HG02840 (cell line): ENCODE results near the gene ARRB2.
"Not testable (repeated sequence)": the region's sequence is repeated elsewhere in the genome, so short reads cannot be mapped to it uniquely, and the experiment has no call there.

ENCODE experiments used
- ATAC-seq: cut with Tn5 transposase; IDR thresholded peaks from one replicate; pipeline ENCODE4 v1.9.1; 2021; ENCODE audit warnings: mild to moderate bottlenecking, moderate library complexity, moderate number of reproducible peaks; ENCODE audit not compliant: unreplicated experiment, low FRiP score

Gene ARRB2

DNA sequence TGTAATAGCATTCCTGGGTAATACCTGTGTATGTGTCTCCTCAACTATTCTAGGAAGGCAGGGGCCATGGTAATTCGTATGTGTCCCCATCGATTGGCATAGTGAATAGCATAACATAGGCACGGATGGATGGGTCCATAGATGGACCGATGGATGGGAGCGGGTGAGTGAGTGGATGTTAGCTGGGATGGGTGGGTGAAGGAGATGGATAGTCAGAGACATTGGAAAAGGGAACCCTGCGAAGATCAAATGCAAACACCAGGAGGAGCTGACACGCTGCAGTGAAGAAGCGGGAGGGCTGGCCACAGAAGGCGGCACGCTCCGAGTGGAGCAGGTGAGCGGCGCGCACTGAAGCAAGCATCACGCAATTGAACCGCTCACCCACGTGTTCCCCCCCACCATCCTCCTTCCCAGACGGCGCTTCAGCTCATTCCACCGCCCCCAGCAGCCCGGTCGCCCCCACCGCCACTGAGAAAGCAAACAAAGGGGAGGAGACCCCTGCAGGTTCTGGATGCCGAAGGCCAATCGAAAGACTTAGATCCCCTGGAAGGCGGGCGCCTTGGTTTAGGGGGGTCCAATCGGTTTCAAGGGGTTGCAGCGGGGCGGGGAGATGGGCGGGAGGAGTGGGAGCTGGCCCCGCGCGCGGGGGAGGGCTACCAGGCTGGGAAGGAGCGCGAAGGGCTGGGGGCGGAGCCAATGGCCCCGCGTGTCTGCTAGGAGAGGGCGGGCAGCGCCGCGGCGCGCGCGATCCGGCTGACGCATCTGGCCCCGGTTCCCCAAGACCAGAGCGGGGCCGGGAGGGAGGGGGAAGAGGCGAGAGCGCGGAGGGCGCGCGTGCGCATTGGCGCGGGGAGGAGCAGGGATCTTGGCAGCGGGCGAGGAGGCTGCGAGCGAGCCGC lies at the start of gene ARRB2:
Gene ARRB2 (plus strand): TSS at position 839 of the 899 bp plus-strand sequence. CDS start 90 bp downstream, outside the sequence.
- ATAC-seq = peak; percentile 83

GRCh38 chr17:4663711-4664110 lies 46.7 kb upstream of the ARRB2 start:
- no peak for ATAC-seq

GRCh38 chr17:4664230-4664629 lies 46.2 kb upstream of the ARRB2 start:
- ATAC-seq = no peak

GRCh38 chr17:4665027-4665426 lies 45.4 kb upstream of the ARRB2 start:
- no peak for ATAC-seq

GRCh38 chr17:4666296-4666695 lies 44.1 kb upstream of the ARRB2 start:
- ATAC-seq = no peak

- ATAC-seq = no peak
Observed at GRCh38 chr17:4667166-4667565, 43.3 kb upstream of the ARRB2 start.

DNA sequence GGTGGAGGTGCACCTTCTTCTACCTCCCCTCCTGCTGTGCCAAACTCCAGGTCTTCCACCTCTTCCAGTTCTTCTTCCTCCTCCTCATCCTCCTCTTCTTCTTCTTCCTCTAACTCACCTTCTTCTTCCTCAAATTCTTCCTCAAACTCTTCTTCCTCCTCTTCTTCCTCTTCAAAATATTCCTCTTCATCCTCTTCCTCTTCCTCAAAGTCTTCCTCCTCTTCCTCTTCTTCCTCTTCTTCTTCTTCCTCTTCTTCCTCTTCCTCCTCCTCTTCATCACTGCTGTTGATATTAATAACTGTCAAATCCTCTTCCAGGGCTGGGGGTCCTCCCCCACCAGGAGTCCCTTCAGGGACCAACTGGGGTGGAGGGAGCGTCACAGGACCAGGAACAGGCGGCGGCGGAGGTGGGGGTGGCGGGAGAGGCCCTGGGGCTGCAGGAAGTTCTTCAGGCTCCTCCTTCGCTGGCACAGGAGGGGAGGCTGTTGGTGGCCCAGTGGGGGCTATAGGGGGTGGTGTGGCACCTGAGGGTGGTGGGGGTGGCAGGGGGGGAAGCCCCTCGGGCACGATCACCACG lies 38.3 kb upstream of the ARRB2 start:
- ATAC-seq = no peak

DNA sequence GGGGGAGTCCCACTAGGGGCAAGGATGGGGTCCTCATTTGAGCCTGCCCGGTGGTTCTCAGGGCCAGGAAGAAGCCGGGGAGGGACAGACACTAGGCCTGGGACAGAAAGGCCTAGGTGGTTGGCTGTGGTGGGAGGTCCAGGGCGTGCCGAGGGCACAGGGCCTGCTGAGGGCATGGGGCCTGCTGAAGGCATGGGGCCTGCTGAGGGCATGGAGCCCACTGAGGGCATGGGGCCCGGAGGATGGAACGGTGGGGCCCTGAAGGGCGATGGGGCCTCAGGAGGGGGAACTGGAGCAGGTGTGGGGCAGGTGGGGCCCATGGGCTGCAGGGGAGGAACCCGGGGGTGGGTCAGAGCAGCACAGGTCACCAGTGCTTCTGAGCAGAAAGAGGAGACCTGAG lies 37.7 kb upstream of the ARRB2 start:
- no peak for ATAC-seq

DNA sequence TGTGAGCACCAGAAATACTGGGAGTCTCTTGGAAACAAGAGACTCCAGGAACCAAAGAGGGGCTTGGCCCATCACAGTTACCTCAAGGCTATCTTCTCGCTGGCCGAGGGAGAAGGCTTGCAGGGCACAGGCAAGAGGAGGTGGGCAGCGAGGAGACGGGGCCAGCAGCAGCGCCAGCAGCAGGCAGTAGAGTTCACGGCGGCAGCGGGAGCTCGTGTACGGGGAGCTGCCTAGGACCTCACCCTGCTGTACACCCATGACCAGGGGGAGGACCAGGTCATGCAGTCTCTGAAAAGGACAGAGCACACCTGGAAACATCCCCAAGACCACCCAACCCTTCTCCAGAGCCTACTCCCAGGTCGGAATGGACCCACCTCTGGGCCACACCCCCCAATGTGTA lies 37.3 kb upstream of the ARRB2 start:
- no peak for ATAC-seq

GRCh38 chr17:4673986-4674684 lies 36.3 kb upstream of the ARRB2 start:
- no peak for ATAC-seq

DNA sequence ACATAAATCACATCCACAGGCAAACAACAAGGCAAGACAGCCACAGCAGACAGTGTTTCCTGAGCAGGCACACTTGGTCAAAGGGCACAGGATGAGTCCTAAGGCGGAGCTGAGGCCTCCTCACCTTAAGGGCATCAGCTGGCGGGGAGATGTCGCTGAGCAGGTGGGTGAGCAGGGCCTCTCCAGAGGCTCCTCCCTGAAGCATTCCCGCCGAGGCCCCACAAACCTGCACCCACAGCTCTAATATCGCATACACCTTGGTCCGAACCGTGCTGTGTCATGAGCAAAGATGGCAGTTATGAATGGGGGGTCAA lies 35.8 kb upstream of the ARRB2 start:
- ATAC-seq = no peak

DNA sequence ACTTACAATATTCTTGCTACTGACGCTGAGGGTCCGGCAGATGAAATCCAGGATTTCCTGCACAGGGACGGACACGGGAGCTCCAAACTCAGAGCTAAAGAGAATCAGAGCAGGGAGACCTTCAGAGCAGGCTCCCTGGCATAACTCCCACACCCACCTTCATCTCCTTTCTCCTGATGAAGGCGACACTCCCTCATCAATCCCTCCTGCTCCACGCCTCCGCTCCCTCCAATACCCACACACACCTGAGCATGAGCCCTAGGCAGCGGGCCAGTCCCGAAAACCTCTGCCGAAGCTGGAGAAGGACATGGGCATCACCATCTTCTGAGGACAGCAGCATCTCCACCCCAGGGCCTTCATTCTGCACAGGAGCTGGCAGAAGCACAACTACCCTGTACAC lies 34.6 kb upstream of the ARRB2 start:
- ATAC-seq = no peak

GRCh38 chr17:4676791-4677190 lies 33.6 kb upstream of the ARRB2 start:
- ATAC-seq = no peak

- no peak for ATAC-seq
Observed at GRCh38 chr17:4678448-4679026, 31.9 kb upstream of the ARRB2 start.

- ATAC-seq = no peak
Observed at GRCh38 chr17:4679658-4680057, 30.8 kb upstream of the ARRB2 start.

GRCh38 chr17:4683739-4684138 lies 26.7 kb upstream of the ARRB2 start:
- ATAC-seq = not testable (repeated sequence)

DNA sequence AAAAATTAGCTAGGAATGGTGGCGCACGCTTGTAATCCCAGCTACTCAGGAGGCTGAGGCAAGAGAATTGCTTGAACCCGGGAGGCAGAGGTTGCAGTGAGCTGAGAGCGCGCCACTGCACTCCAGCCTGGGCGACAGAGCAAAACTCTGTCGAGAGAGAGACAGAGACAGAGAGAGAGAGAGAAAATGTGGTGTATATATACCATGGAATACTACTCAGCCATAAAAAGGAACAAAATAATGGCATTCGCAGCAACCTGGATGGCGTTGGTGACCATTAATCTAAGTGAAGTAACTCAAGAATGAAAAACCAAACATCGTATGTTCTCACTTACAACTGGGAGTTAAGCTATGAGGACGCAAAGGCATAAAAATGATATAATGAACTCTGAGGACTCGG lies 20.6 kb upstream of the ARRB2 start:
- not testable (repeated sequence) for ATAC-seq

- no peak for ATAC-seq
Observed at GRCh38 chr17:4690745-4691144, 19.7 kb upstream of the ARRB2 start.

DNA sequence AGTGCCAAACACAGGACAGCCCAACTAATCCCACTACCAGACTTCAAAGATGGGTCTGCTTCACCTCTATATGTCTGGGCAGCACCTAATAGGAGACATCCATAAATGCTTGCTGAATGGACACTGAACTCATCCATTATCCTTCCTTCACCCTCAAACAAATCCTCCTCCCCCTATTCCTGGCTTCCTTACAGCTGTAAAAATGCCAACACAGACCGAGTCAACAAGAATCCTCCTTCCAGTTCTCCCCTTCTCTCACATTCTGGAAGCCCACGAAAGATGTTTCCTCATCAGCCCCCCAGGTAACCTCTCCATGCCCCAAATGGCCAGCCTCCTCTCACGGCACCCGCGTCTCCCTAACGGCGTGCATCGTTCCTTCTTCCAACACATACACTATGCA lies 18.7 kb upstream of the ARRB2 start:
- no peak for ATAC-seq

DNA sequence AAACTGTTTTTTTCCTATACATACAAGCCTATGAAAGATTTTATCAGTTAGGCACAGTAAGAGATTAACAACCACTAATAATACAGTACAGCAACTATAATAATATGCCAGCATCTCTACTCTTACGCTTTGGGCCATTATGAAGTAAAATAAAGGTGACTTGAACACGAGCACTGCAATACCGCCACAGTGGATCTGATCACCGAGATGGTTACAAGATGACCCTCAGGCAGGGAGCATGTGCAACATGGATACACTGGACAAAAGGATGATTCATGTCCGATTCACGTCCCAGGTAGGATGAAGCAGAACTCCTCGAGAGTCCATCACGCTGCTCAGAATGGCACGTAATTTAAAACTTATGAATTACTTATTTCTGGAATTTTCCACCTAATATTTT lies 17.0 kb upstream of the ARRB2 start:
- ATAC-seq = no peak

GRCh38 chr17:4696437-4696805 lies 14.0 kb upstream of the ARRB2 start:
- no peak for ATAC-seq
